Activated B cell treated with CpG ODN at 0.5 μM for 24 hours (primary cell): Measurements from ENCODE around the gene BTBD7. TPM values are rescaled to one million over a fixed set of nuclear protein-coding genes. Genes with fewer than 3 reads are reported as not detected.

Experiments
- ATAC-seq: fragments of 200-7000 bp; cut with Tn5 transposase; one replicate; pipeline ENCODE4 v1.10.0; 2021; ENCODE audit warnings: low read depth, mild to moderate bottlenecking, moderate library complexity
- CTCF ChIA-PET: fragments of 350-600 bp; sonication (Branson Sonifier 250); formaldehyde crosslinking; loops from one replicate; lab custom pipeline; 2021; ENCODE audit warnings: antibody characterized with exemption; lab: Charles Lee
- POLR2A ChIA-PET: fragments of 350-600 bp; sonication (Branson Sonifier 250); formaldehyde crosslinking; loops from one replicate; lab custom pipeline; 2021; ENCODE audit warnings: antibody characterized with exemption; lab: Charles Lee
- DNase-seq: peaks from one replicate; pipeline ENCODE4 v3.0.0; 2022
- H3K27ac Mint-ChIP-seq: one replicate; pipeline ENCODE4 v1.8.0; 2020; ENCODE audit warnings: mixed read lengths
- H3K27me3 Mint-ChIP-seq: one replicate; pipeline ENCODE4 v1.8.0; 2021; ENCODE audit warnings: mixed read lengths
- H3K36me3 Mint-ChIP-seq: one replicate; pipeline ENCODE4 v1.8.0; 2021; ENCODE audit warnings: low read depth, mixed read lengths
- H3K4me1 Mint-ChIP-seq: one replicate; pipeline ENCODE4 v1.8.0; 2021; ENCODE audit warnings: mixed read lengths
- H3K4me3 Mint-ChIP-seq: one replicate; pipeline ENCODE4 v1.8.0; 2020; ENCODE audit warnings: mild to moderate bottlenecking, mixed read lengths
- H3K9me3 Mint-ChIP-seq: one replicate; pipeline ENCODE4 v1.8.0; 2020; ENCODE audit warnings: mixed read lengths
- intact Hi-C: fragments of 100-400 bp; cut with micrococcal nuclease; formaldehyde crosslinking; loops from one replicate; pipeline ENCODE4 v1.15.1; 2024
- total RNA-seq: library from RNA; stranded (reverse); gene quantifications from 2 replicates; pipeline ENCODE4 v1.2.3, GENCODE V29; 2022
- TF ChIP-seq, protein P1 (sequence below): fragments of 200-600 bp; IDR thresholded peaks from one replicate; pipeline ENCODE4 v1.8.0; 2022; ENCODE audit warnings: antibody characterized with exemption, mild to moderate bottlenecking

The BTBD7 gene
- total RNA-seq, 1 donor from 2014 or later = 41.2 TPM

DNA sequence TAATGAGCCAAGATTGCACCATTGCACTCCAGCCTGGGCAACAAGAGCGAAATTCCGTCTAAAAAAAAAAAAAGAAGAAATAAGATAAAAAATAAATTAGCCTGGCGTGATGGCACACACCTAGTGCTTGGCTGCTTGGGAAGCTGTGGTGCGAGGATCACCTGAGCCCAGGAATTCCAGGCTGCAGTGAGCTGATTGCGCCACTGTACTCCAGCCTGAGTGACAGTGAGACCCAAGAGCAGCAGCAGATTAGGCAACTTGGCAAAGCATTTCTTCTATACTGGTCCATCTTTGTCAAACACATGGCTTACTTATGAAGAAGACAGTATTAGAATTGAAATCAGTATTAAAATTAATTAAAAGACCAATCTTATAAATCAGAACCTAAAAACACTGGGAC lies 132.3 kb downstream of the BTBD7 start:
- intact Hi-C loops = loop anchor here (10.0 kb wide), 1 partner anchor 774 kb away; the partner anchor contains the start of gene ASB2
- Mint-ChIP-seq H3K36me3 (peaks cover 5% of the 10 kb centered on the region), H3K4me1 (peaks cover 9% of the 10 kb centered on the region), H3K27me3 (no peaks in the 10 kb centered on the region), H3K27ac (no peak overlapping the region), H3K9me3 (no peaks in the 10 kb centered on the region), H3K4me3 (no peak overlapping the region)
- no peak for DNase-seq
- TF ChIP-seq, protein P1, sequence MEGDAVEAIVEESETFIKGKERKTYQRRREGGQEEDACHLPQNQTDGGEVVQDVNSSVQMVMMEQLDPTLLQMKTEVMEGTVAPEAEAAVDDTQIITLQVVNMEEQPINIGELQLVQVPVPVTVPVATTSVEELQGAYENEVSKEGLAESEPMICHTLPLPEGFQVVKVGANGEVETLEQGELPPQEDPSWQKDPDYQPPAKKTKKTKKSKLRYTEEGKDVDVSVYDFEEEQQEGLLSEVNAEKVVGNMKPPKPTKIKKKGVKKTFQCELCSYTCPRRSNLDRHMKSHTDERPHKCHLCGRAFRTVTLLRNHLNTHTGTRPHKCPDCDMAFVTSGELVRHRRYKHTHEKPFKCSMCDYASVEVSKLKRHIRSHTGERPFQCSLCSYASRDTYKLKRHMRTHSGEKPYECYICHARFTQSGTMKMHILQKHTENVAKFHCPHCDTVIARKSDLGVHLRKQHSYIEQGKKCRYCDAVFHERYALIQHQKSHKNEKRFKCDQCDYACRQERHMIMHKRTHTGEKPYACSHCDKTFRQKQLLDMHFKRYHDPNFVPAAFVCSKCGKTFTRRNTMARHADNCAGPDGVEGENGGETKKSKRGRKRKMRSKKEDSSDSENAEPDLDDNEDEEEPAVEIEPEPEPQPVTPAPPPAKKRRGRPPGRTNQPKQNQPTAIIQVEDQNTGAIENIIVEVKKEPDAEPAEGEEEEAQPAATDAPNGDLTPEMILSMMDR = no peak
- ChIA-PET CTCF (no interaction called here), POLR2A (no interaction called here)
- no peak for ATAC-seq

DNA sequence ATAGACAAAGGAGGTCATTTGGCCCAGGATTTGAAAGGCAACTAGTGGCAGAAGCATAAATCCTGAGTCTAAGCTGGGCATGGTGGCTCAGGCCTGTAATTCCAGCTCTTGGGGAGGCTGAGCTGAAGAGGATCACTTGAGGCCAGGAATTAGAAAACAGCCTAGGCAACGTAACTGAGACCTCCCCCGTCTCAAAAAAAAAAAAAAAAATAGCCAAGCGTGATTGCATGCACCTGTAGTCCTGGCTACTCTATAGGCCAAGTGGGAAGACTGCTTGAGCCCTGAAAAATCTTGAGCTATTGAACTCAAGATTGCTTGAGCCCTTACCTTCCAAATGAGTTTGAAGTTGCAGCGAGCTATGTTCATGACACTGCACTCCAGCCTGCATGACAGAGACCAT lies 133.8 kb downstream of the BTBD7 start:
- TF ChIP-seq, protein P1 = no peak

DNA sequence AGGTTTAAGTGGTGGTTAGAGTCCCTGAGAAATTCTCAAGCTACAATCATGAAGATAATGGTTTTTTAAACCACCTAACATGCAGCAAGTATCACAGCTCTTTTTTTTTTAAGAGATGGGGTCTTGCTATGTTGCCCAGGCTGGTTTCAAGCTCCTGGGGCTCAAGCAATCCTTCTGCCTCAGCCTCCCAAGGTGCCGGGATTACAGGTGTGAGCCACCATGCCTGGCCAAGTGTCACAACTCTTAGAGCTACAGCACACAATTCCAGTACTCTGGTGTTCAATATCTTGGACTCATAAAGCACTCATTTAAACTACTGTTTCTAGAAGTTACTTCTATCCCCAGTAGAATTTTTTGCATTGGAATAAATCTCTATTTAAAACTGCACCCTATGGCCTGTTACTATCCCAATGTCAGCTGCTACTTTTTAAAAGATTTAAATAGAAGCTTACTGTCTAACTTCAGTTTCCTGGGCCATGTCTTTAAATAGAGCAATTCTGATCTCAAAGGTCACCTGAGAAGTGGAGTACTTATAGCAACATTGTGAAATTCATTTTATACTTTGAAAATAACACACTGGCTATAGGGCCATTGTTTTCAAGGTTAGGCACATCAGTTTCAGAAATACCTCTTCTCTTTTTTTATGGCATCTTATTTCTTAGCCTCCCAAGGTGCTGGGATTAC lies 137.4 kb downstream of the BTBD7 start:
- Mint-ChIP-seq H3K36me3 (peaks cover 8% of the 10 kb centered on the region), H3K4me1 (no peaks in the 10 kb centered on the region), H3K27me3 (no peaks in the 10 kb centered on the region), H3K4me3 (no peak overlapping the region), H3K27ac (no peak overlapping the region), H3K9me3 (no peaks in the 10 kb centered on the region)
- intact Hi-C loops = no loop called here
- DNase-seq (no peak), ATAC-seq (no peak)
- ChIA-PET POLR2A (interaction anchor here (0.5 to 1.4 kb wide), 2 partner anchors 11 to 496 kb away, joined by 3 to 4 read pairs; partner anchors contain the start of genes LYSET and MOAP1), CTCF (no interaction called here)
- TF ChIP-seq, protein P1 = no peak

More for the DNA sequence above, 133.8 kb downstream of the BTBD7 start:
- no peaks in the 10 kb centered on the region for H3K9me3 Mint-ChIP-seq
- intact Hi-C loops = no loop called here
- CTCF ChIA-PET = interaction anchor here (1.2 kb wide), 1 partner anchor 14 kb away, joined by 3 read pairs; the partner anchor contains the start of genes LYSET and MOAP1
- H3K27me3 Mint-ChIP-seq = no peaks in the 10 kb centered on the region
- H3K27ac Mint-ChIP-seq = no peak overlapping the region
- ATAC-seq (no peak), DNase-seq (no peak)
- H3K4me3 Mint-ChIP-seq = no peak overlapping the region
- H3K4me1 Mint-ChIP-seq = no peaks in the 10 kb centered on the region
- POLR2A ChIA-PET = interaction anchor here (0.6 kb wide), 1 partner anchor 14 kb away, joined by 3 read pairs; the partner anchor contains the start of gene LYSET
- H3K36me3 Mint-ChIP-seq = peaks cover 5% of the 10 kb centered on the region

Other genes with a start within 250 kb of the BTBD7 start
- 43.0 and 50.4 TPM in 2 replicates for gene ITPK1, start 217.1 kb downstream of the BTBD7 start, total RNA-seq
- gene MOAP1, start 148.1 kb downstream of the BTBD7 start, total RNA-seq = 21.3 and 24.4 TPM in 2 replicates
- gene LYSET, start 147.7 kb downstream of the BTBD7 start, total RNA-seq = 17.6 and 19.3 TPM in 2 replicates
- gene GON7, start 126.0 kb downstream of the BTBD7 start, total RNA-seq = 11.3 and 11.4 TPM in 2 replicates
- 19.3 and 19.5 TPM in 2 replicates for gene UBR7, start 125.8 kb downstream of the BTBD7 start, total RNA-seq
- gene COX8C, start 14.1 kb upstream of the BTBD7 start, total RNA-seq = not detected in 2 replicates
- gene UNC79, start 97.9 kb upstream of the BTBD7 start, total RNA-seq = 0.13 and 0.22 TPM in 2 replicates